HG02678 (cell line): ENCODE results near the gene MTMR12.
A peak's percentile ranks its signal among the peaks of the same experiment; 100 is the strongest.

ENCODE experiments used
- ATAC-seq: cut with Tn5 transposase; IDR thresholded peaks from one replicate; pipeline ENCODE4 v1.9.1; 2021; ENCODE audit warnings: mild to moderate bottlenecking, moderate library complexity; ENCODE audit not compliant: unreplicated experiment

Gene MTMR12

GRCh38 chr5:32312595-32313332 is at the start of gene MTMR12:
Gene MTMR12 (minus strand): TSS chr5:32312939. CDS start chr5:32312838, 101 bp downstream.
- peak; percentile 92 for ATAC-seq

- no peak for ATAC-seq
Measured at GRCh38 chr5:32362527-32362926, 49.8 kb upstream of the MTMR12 start.

- ATAC-seq, result no peak
Measured at GRCh38 chr5:32360906-32361305, 48.2 kb upstream of the MTMR12 start.

GRCh38 chr5:32358611-32359010 is 45.9 kb upstream of the MTMR12 start:
- ATAC-seq, result no peak

- ATAC-seq, result no peak
Measured at GRCh38 chr5:32357658-32358057, 44.9 kb upstream of the MTMR12 start.

GRCh38 chr5:32355686-32356085 is 42.9 kb upstream of the MTMR12 start:
- no peak for ATAC-seq

- ATAC-seq, result no peak
Measured at GRCh38 chr5:32353420-32353819, 40.7 kb upstream of the MTMR12 start.

GRCh38 chr5:32352685-32353084 is 39.9 kb upstream of the MTMR12 start:
- ATAC-seq, result no peak

- ATAC-seq, result no peak
Measured at GRCh38 chr5:32346869-32347268, 34.1 kb upstream of the MTMR12 start.

- ATAC-seq, result no peak
Measured at GRCh38 chr5:32343058-32343672, 30.4 kb upstream of the MTMR12 start.

- no peak for ATAC-seq
Measured at GRCh38 chr5:32342656-32343055, 29.9 kb upstream of the MTMR12 start.

- no peak for ATAC-seq
Measured at GRCh38 chr5:32339878-32340277, 27.1 kb upstream of the MTMR12 start.

GRCh38 chr5:32339198-32339597 is 26.5 kb upstream of the MTMR12 start:
- no peak for ATAC-seq

GRCh38 chr5:32332966-32333365 is 20.2 kb upstream of the MTMR12 start:
- ATAC-seq, result no peak

- ATAC-seq, result no peak
Measured at GRCh38 chr5:32332361-32332760, 19.6 kb upstream of the MTMR12 start.

GRCh38 chr5:32331935-32332274 is 19.2 kb upstream of the MTMR12 start:
- no peak for ATAC-seq

GRCh38 chr5:32331217-32331934 is 18.6 kb upstream of the MTMR12 start:
- no peak for ATAC-seq

- no peak for ATAC-seq
Measured at GRCh38 chr5:32330126-32330971, 17.6 kb upstream of the MTMR12 start.

- peak; percentile 80 for ATAC-seq
Measured at GRCh38 chr5:32329395-32329834, 16.7 kb upstream of the MTMR12 start.

- no peak for ATAC-seq
Measured at GRCh38 chr5:32326216-32326772, 13.6 kb upstream of the MTMR12 start.

- no peak for ATAC-seq
Measured at GRCh38 chr5:32325616-32326015, 12.9 kb upstream of the MTMR12 start.
